GM23248 (cell line): ENCODE results near the gene NAA11. TPM values are rescaled to one million over a fixed set of nuclear protein-coding genes. Genes with fewer than 3 reads are reported as not detected.

ENCODE experiments used
- DNase-seq: peaks from one replicate; pipeline ENCODE4 v3.0.0-alpha.2; 2015
- H2AFZ ChIP-seq: fragments of 200-600 bp; sonication (generic); 2 replicates; pipeline ENCODE4 v1.6.1; 2016; ENCODE audit warnings: antibody characterized with exemption
- H3F3A ChIP-seq: fragments of 200-600 bp; sonication (generic); 2 replicates; pipeline ENCODE4 v1.6.1; 2016; ENCODE audit warnings: mild to moderate bottlenecking, antibody characterized with exemption, mixed run types; ENCODE audit not compliant: insufficient read depth
- H3K27ac ChIP-seq: fragments of 200-600 bp; sonication (generic); 2 replicates; pipeline ENCODE4 v1.5.1; 2016; ENCODE audit warnings: mild to moderate bottlenecking
- H3K27me3 ChIP-seq: fragments of 200-600 bp; sonication (generic); replicated peaks from 2 replicates; pipeline ENCODE4 v1.6.1; 2016; ENCODE audit warnings: mild to moderate bottlenecking; ENCODE audit not compliant: insufficient read depth
- H3K36me3 ChIP-seq: fragments of 200-600 bp; sonication (generic); 2 replicates; pipeline ENCODE4 v1.6.1; 2016; ENCODE audit warnings: low read depth, mild to moderate bottlenecking
- H3K4me1 ChIP-seq: fragments of 200-600 bp; sonication (generic); 2 replicates; pipeline ENCODE4 v1.6.1; 2016; ENCODE audit warnings: mild to moderate bottlenecking; ENCODE audit not compliant: insufficient read depth
- H3K4me2 ChIP-seq: fragments of 200-600 bp; sonication (generic); one replicate; pipeline ENCODE4 v1.6.1; 2016; ENCODE audit warnings: mild to moderate bottlenecking; ENCODE audit not compliant: unreplicated experiment
- H3K4me3 ChIP-seq: fragments of 200-600 bp; sonication (generic); 2 replicates; pipeline ENCODE4 v1.5.1; 2016; ENCODE audit warnings: mild to moderate bottlenecking
- H3K79me2 ChIP-seq: fragments of 200-600 bp; sonication (generic); 2 replicates; pipeline ENCODE4 v1.6.1; 2016; ENCODE audit warnings: mild to moderate bottlenecking; ENCODE audit not compliant: insufficient read depth
- H3K9ac ChIP-seq: fragments of 200-600 bp; sonication (generic); 2 replicates; pipeline ENCODE4 v1.6.1; 2016; ENCODE audit warnings: mild to moderate bottlenecking
- H3K9me2 ChIP-seq: fragments of 200-600 bp; sonication (generic); 2 replicates; pipeline ENCODE4 v1.6.1; 2016; ENCODE audit warnings: mixed run types, mild to moderate bottlenecking, moderate library complexity; ENCODE audit not compliant: insufficient read depth
- H3K9me3 ChIP-seq: fragments of 200-600 bp; sonication (generic); one replicate; pipeline ENCODE4 v1.6.1; 2017; ENCODE audit warnings: low read depth
- H4K20me1 ChIP-seq: fragments of 200-600 bp; sonication (generic); 2 replicates; pipeline ENCODE4 v1.6.0; 2016; ENCODE audit not compliant: insufficient read depth
- EZH2 ChIP-seq: fragments of 200-600 bp; sonication (generic); IDR thresholded peaks from 2 replicates; pipeline ENCODE4 v1.6.1; 2018; ENCODE audit warnings: antibody characterized with exemption, mild to moderate bottlenecking; ENCODE audit not compliant: insufficient read depth, poor library complexity, severe bottlenecking
- EZH2phosphoT487 ChIP-seq: fragments of 200-600 bp; sonication (generic); IDR thresholded peaks from 2 replicates; pipeline ENCODE4 v1.6.1; 2018; ENCODE audit warnings: antibody characterized with exemption, moderate library complexity, mild to moderate bottlenecking, low read depth; ENCODE audit not compliant: insufficient read depth
- WGBS, 2 experiments: methylation state at CpG; one replicate each; pipeline ENCODE4 v1.1.6; 2015 to 2017; ENCODE audit warnings: low lambda C conversion rate in 2 of 2, low coverage in 1 of 2; ENCODE audit errors: missing lambda C conversion rate in 2 of 2; 5-methylcytosine and 5-hydroxymethylcytosine counted together
- in situ Hi-C: fragments of 300-500 bp; cut with MboI; formaldehyde crosslinking; loops from 2 replicates; pipeline ENCODE4 v1.15.0; 2020
- polyA plus RNA-seq: library from polyadenylated mRNA; unstranded; fragments of >200 nt; fragmentation: Nextera tagmentation; extraction: Ambion mirVana; gene quantifications from 2 replicates; pipeline ENCODE4 v1.2.1, GENCODE V29; 2016
- total RNA-seq: library from RNA; depleted of rRNA; stranded (reverse); fragments of >200 nt; shearing (Covaris generic); gene quantifications from 2 replicates; pipeline ENCODE4 v1.2.3, GENCODE V29; 2014

The NAA11 gene
- total and polyA plus RNA-seq, 2 experiments from 2014 or later, result not detected

- Histone ChIP-seq H3K9ac (no peak overlapping the region), H3F3A (no peaks in the 10 kb centered on the region), H3K27ac (no peak overlapping the region), H3K9me3 (no peaks in the 10 kb centered on the region), H4K20me1 (no peaks in the 10 kb centered on the region), H3K36me3 (no peaks in the 10 kb centered on the region), H2AFZ (no peak overlapping the region), H3K4me2 (no peak overlapping the region), H3K27me3 (no peaks in the 10 kb centered on the region), H3K4me3 (no peak overlapping the region), H3K4me1 (no peaks in the 10 kb centered on the region), H3K9me2 (no peaks in the 10 kb centered on the region), H3K79me2 (no peaks in the 10 kb centered on the region)
- TF ChIP-seq EZH2phosphoT487 (no peak), EZH2 (no peak)
- WGBS, 2 experiments, result 65 to 70% methylated on average over 2 of the region's 2 CpGs
- in situ Hi-C loops, result no loop called here
- no peak for DNase-seq
Measured at GRCh38 chr4:79292008-79292407, 33.9 kb downstream of the NAA11 start.

GRCh38 chr4:79290376-79290775 is 35.5 kb downstream of the NAA11 start:
- TF ChIP-seq EZH2phosphoT487 (no peak), EZH2 (no peak)
- Histone ChIP-seq H3K9ac (no peak overlapping the region), H3K9me2 (no peaks in the 10 kb centered on the region), H3K9me3 (no peaks in the 10 kb centered on the region), H2AFZ (no peak overlapping the region), H3K4me3 (no peak overlapping the region), H4K20me1 (no peaks in the 10 kb centered on the region), H3K79me2 (no peaks in the 10 kb centered on the region), H3F3A (no peaks in the 10 kb centered on the region), H3K27ac (no peak overlapping the region), H3K4me2 (no peak overlapping the region), H3K36me3 (no peaks in the 10 kb centered on the region), H3K27me3 (no peaks in the 10 kb centered on the region), H3K4me1 (no peaks in the 10 kb centered on the region)
- no peak for DNase-seq
- in situ Hi-C loops, result no loop called here
- WGBS, 2 experiments, result 20 to 24% methylated on average over 4 of the region's 4 CpGs

GRCh38 chr4:79288185-79288584 is 37.7 kb downstream of the NAA11 start:
- in situ Hi-C loops, result no loop called here
- Histone ChIP-seq H3K79me2 (no peaks in the 10 kb centered on the region), H3K9me2 (no peaks in the 10 kb centered on the region), H3K27me3 (no peaks in the 10 kb centered on the region), H3K27ac (no peak overlapping the region), H4K20me1 (no peaks in the 10 kb centered on the region), H3K4me3 (no peak overlapping the region), H3F3A (no peaks in the 10 kb centered on the region), H3K9ac (no peak overlapping the region), H2AFZ (no peak overlapping the region), H3K9me3 (no peaks in the 10 kb centered on the region), H3K36me3 (no peaks in the 10 kb centered on the region), H3K4me1 (no peaks in the 10 kb centered on the region), H3K4me2 (no peak overlapping the region)
- no peak for TF ChIP-seq EZH2phosphoT487
- no peak for TF ChIP-seq EZH2
- 70 to 71% methylated on average over 1 of the region's 1 CpG for WGBS, 2 experiments
- DNase-seq, result no peak

GRCh38 chr4:79287718-79288117 is 38.1 kb downstream of the NAA11 start:
- Histone ChIP-seq H3K4me1 (no peaks in the 10 kb centered on the region), H3K4me3 (no peak overlapping the region), H3K79me2 (no peaks in the 10 kb centered on the region), H3K27me3 (no peaks in the 10 kb centered on the region), H3K4me2 (no peak overlapping the region), H3K27ac (no peak overlapping the region), H2AFZ (no peak overlapping the region), H3K9ac (no peak overlapping the region), H3F3A (no peaks in the 10 kb centered on the region), H3K9me2 (no peaks in the 10 kb centered on the region), H4K20me1 (no peaks in the 10 kb centered on the region), H3K9me3 (no peaks in the 10 kb centered on the region), H3K36me3 (no peaks in the 10 kb centered on the region)
- TF ChIP-seq EZH2phosphoT487 (no peak), EZH2 (no peak)
- no peak for DNase-seq
- in situ Hi-C loops, result no loop called here

GRCh38 chr4:79287076-79287475 is 38.8 kb downstream of the NAA11 start:
- H3K9me2 ChIP-seq, result no peaks in the 10 kb centered on the region
- no peak overlapping the region for H3K4me2 ChIP-seq
- no peak overlapping the region for H2AFZ ChIP-seq
- 65 to 73% methylated on average over 2 of the region's 2 CpGs for WGBS, 2 experiments
- H3K9ac ChIP-seq, result no peak overlapping the region
- TF ChIP-seq EZH2, result no peak
- TF ChIP-seq EZH2phosphoT487, result no peak
- no peaks in the 10 kb centered on the region for H4K20me1 ChIP-seq
- no peaks in the 10 kb centered on the region for H3K27me3 ChIP-seq
- H3K36me3 ChIP-seq, result no peaks in the 10 kb centered on the region
- H3K9me3 ChIP-seq, result no peaks in the 10 kb centered on the region
- H3K79me2 ChIP-seq, result no peaks in the 10 kb centered on the region
- H3K4me3 ChIP-seq, result no peak overlapping the region
- no peaks in the 10 kb centered on the region for H3K4me1 ChIP-seq
- H3F3A ChIP-seq, result no peaks in the 10 kb centered on the region
- DNase-seq, result no peak
- H3K27ac ChIP-seq, result no peak overlapping the region
- in situ Hi-C loops, result no loop called here
